Measurements from ENCODE around the gene TFF3.
A peak's percentile ranks its signal among the peaks of the same experiment; 100 is the strongest.
"Not testable (repeated sequence)": the region's sequence is repeated elsewhere in the genome, so short reads cannot be mapped to it uniquely, and the experiment has no call there.

Gene TFF3

DNA sequence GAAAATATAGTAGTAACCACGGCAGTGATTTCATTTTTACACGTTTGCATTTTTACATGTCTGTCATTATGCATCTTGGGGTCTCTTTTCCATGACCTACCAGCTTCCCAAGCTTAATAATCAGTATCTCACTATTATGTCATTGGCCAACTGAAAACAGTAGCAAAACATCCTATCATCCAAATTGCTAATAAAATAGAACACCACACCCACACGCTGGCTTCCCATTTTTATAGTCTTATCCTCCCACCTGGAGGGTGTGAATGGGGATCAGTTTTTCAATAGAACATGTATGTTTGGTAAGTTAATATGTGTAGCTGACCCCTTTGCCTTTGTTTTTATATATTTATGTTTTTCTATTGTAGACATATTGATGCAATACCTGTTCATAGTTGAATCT, 11.8 kb downstream of the TFF3 start:
- DNase-seq, result no peak

GRCh38 chr21:42302794-42303193, 12.4 kb downstream of the TFF3 start:
- DNase-seq, result no peak

- no peak for DNase-seq
Observed at GRCh38 chr21:42302076-42302650, 13.0 kb downstream of the TFF3 start.

- no peak for DNase-seq
Observed at GRCh38 chr21:42301371-42302075, 13.7 kb downstream of the TFF3 start.

DNA sequence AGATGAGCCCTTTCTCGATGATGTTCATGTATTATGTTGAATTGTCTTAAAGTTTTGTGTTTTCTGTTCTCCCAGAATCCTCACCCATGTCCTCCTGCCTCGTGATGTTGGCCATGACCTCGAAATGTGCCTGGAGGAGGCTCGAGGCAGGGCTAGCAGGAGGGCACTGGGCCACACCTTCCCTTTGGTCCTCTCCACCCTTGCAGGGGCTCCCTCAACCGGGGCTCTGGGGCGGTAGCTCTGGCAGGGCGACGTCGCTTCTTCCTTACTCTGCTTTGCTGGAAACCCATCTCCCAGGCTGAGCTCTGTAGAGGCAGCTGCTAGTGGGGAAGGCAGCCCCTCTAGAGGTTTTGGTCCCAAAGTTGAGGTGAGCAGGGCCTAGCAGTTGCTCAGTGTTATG, 14.3 kb downstream of the TFF3 start:
- DNase-seq, result no peak

- no peak for DNase-seq
Observed at GRCh38 chr21:42300045-42300583, 15.1 kb downstream of the TFF3 start.

GRCh38 chr21:42299324-42300044, 15.7 kb downstream of the TFF3 start:
- peak; percentile 29 for DNase-seq

- no peak for DNase-seq
Observed at GRCh38 chr21:42298657-42299056, 16.6 kb downstream of the TFF3 start.

DNA sequence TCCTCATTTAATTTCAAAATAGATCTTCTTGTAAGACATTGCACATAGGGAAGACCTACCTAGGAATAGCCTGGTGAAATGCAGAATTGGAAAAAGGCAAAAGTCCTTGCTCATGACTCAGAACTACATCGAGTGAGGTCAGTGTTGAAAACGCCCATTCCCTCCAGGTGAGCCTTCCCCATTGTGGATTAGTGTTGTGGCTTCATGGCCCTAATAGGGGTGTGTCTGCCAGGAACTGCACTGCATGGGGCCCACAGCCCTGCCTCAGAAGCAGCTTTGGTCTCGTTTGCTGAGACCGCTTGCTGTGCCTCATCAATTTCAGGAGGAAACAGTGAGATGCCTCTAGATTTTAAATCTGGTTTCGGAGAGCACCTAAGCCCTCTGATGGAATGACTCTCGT, 17.0 kb downstream of the TFF3 start:
- DNase-seq, result no peak

DNA sequence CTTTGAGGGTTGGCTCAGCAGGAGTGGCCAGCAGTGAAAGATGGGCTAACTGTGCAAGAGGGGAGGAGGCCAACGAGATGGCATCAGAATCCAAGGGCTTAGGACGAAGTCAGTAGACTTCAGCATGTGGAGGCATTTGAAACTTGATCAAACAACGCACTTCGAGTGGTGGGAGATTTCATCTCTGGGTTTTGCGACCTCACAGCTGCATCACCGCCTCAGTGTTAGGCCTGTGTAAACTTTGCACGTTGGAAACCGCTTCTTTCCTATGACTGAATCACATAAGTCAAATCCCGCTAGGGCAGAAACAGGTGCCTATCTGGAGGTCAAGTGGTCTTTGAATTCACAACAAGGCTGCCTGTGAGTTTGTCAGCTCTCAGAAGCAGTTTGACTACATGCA, 17.8 kb downstream of the TFF3 start:
- no peak for DNase-seq

GRCh38 chr21:42296501-42296900, 18.7 kb downstream of the TFF3 start:
- DNase-seq, result no peak

- no peak for DNase-seq
Observed at GRCh38 chr21:42295845-42296244, 19.4 kb downstream of the TFF3 start.

- no peak for DNase-seq
Observed at GRCh38 chr21:42294273-42294880, 20.8 kb downstream of the TFF3 start.

DNA sequence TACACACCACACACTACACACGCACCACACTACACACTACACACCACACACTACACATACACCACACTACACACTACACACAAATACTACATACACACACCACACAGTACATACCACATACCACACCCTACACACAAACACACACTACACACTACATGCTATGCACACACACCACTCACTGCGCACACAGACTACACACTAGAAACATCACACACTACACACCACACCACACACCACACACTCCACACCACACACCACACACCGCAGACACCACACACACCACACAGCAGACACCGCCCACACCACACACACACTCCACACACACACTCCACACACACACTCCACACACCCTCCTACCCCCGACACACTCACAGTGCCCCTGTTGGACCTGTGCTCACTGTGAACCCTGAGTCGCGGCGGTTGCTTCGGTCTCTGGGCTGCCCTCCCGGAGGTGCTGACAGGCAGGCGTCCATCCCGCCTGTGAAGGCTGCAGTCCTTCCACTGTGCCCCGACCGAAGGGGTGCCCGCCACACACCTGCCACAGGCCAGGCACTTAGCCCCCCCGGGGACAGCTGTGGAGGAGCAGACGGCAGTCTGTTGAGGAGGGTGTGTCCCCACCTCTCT, 21.4 kb downstream of the TFF3 start:
- no peak for DNase-seq

DNA sequence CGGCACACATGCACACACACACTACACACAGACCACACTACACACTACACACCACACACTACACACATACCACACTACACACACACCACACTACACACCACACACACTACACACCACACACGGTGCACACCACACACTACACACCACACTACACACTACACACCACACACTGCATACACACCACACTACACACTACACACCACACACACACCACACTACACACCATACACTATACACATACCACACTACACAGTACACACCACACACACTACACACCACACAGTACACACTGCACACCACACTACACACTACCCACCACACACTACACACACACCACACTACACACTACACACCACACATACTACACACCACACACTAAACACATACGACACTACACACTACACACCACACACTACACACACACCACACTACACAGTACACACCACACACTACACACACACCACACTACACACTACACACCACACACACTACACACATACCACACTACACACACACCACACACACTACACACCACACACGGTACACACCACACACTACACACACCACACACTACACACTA, 22.6 kb downstream of the TFF3 start:
- DNase-seq, result not testable (repeated sequence)

- DNase-seq, result no peak
Observed at GRCh38 chr21:42291751-42292562, 23.3 kb downstream of the TFF3 start.

- DNase-seq, result no peak
Observed at GRCh38 chr21:42291003-42291750, 24.0 kb downstream of the TFF3 start.

DNA sequence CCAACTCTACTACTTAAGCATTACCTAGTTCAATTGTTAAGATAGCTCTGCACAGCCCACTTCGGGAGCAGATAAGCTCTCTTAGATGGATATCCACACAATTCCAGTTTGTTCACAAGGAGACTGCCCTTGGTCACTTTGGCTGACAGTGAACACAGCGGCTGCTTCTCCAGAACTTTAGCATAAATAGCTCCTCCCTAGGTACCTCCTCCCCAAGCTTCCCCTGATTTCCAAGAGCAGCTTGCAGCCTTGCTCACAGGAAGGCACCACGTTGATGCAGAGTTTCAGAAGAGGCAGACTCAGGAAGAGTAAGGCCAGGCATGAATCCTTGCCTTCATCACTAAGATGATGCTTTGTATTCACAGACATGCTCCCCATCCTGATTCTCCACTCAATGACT, 24.7 kb downstream of the TFF3 start:
- DNase-seq, result no peak

DNA sequence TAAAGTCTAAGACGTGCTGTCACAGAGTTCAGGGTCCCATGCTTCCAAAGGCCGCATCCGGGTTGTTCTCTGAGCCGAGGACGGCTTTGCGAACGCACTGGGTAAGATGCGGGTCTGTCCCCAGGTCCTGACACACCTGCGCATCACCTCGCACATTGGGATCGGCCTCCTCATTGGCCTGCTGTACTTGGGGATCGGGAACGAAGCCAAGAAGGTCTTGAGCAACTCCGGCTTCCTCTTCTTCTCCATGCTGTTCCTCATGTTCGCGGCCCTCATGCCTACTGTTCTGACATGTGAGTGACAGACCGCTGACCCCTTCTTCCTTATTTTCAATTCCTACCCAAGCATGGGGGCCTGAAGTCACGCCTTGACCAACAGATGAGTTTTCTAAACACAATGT, 25.3 kb downstream of the TFF3 start:
- DNase-seq, result no peak

- DNase-seq, result no peak
Observed at GRCh38 chr21:42288962-42289361, 26.2 kb downstream of the TFF3 start.
